SIG-M5 treated with dmso at 0.1 percent for 504 hours (cell line): ENCODE measurements around the gene CD300H.

Experiments
- DNase-seq: peaks from one replicate; lab custom pipeline; 2025; ENCODE audit not compliant: unreplicated experiment; lab: John Stamatoyannopoulos, UW

Gene CD300H

DNA sequence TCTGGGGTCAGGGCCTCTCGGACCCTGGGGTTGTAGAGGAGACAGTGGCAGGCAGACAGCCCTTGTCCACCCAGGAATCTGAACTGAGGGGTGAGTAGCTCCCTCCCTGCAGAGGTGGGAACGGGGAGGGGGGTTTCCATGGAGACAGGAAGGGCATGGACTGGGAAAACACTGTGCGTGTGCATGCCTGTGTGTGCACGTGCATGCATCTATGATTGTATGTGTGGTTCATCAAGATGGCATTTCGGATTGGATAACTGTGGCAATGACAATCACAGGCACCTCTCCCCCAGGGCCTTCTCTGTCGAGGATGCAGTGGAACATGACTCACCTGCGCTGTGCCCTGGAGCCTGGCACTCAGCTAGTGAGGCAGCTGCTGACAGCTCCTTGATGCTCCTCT lies 15.3 kb downstream of the CD300H start:
- DNase-seq = no peak

DNA sequence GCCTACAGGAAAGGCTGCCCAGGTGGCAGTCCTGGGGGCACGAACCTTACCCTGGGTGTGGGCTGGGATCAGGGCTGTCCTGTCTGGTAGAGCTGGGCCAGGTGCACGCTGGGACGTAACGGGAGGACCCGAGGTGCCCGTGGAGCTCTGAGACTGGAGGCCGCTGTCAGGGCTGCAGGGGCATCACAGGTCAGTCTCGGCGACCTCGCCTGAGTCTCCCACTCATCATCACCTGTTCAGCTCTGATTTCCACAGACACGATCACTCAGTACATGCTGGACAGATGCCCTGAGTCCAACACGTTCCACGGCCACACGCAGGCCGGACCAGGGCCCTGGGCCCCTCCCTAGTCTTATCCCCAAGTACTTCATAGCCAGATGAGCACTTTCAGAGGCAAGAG lies 16.7 kb downstream of the CD300H start:
- DNase-seq = no peak

DNA sequence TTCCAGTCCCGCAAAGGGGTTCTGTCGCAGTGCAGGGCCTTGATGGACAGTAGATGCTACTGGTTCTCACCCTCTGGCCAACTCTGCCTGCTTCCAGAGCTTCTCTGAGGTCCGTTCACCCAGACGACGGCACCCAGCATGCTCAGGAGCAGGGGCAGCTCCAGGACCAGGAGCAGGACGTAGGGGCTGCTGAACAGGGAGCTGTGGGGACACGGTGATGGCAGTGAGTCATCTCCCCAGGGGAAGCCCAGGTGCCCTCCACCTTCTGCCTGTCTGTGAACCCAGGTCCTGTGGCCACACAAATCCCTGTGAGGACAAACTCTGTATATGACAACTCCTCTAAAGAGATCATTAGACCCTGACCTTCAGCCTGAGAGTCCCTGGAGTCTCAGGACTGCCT lies 18.0 kb downstream of the CD300H start:
- DNase-seq = no peak

DNA sequence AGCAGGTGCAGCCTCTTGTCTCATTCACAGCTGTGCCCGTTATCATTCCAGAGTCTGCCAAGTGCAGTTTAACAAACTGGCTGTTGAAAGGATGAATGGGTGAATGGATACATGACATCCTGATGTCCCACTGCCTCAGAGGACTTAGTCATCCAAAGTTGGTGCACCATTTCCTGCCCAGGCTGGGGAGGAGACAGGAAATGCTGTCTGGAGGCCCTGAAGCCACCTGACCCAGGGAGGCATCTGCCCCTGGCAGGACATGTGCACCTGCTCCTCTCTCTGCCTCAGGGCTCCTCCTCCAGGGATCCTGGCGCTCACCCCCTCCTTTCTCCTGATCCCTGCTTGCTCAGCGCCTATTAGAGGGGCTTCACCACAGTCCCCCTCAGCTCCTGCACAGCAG lies 19.6 kb downstream of the CD300H start:
- no peak for DNase-seq

DNA sequence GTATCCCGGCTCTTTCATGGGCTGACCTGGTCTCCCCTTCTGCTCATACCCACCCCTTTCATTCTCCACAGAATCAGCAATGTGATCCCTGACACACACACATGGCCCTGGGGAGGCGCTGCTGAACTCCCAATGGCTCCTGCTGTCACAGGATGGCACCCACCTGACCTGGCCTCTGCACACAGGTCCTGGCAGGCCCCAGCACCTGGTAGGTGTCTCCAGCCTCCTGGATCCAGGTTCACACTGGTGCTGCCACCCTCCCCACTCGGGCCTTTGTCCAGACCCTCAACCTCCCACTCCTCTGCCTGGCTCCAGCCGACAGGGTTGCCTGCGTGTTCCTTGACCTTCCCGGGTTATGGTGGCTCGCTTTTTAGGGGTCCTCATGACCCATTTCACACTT lies 20.0 kb downstream of the CD300H start:
- DNase-seq = no peak

DNA sequence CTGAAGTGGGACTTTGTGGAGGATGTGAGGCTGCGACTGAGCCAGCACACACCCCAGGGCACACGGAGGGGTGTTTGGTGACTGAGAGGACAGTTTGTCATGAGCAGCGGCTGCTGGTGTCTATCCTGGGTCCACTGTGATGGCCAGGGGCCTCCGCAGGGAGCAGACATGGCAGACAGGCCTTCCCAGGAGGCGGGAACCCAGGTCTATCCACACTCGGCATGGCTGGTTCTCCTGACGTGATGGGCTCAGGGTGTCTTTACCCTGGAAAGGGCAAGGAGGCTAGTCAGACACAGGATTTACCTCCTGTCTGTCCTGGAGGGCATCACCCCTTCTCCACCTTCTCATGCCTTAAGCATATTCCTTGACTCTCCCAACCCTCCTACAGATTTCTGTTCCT lies 20.7 kb downstream of the CD300H start:
- DNase-seq = no peak

DNA sequence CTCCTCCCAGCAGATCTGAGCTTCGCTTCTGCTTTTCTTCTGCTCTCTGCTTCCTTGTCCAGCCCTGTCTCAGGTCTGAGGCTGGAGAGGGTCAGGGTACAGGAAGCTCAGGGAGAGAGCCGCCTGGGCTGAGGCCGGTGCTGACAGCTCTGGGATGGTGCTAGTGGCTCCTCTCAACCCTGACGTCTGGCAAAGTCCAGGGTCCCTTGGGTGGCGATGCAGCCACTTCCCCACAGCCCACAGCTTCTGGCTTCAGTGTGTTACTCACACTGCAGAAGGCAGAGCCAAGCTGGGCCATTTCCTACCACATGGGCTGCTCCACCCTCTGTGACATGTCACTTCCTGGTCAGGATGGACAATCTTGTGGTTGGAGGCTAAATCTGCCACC lies 21.5 kb downstream of the CD300H start, which contains the start of gene CD300C:
Gene CD300C, minus strand, starts transcription at position 273 of the 388 bp plus-strand sequence. CDS start 333 bp downstream, outside the sequence.
- DNase-seq = peak; percentile 41

DNA sequence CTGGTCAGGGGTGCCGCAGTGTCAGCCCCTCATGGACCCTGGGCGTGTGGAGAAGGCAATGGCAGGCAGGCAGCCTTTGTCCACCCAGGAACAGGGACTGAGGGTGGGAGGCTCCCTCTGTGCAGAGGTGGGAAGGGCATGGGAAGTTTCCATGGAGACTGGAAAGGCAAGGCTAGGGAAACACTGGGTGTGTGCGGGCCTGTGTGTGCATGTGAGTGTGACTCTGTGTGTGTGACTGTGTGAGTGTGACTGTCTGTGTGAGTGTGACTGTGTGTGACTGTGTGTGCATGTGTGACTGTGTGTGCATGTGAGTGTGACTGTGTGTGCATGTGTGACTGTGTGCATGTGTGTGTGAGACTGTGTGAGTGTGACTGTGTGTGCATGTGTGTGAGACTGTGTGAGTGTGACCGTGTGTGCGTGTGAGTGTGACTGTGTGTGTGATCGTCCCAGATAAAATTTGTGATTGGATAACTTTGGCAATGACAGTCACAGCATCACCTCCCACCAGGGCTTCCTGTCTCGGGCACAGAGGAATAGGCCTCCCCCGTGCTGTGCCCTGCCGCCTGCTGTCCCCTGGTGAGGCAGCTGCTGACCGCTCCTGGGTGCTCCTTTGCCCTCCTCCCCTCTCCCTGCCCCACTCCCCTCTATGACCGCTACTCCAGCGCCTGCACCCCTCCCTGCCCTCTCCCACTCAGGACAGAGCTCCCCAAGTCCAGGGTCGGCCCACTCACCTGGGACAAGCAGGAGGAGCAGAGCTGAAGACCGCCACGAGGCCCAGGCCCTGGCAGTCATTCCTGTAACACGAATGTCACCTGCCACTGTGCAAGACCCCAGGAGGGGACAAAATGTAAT lies 22.1 kb downstream of the CD300H start:
- no peak for DNase-seq

DNA sequence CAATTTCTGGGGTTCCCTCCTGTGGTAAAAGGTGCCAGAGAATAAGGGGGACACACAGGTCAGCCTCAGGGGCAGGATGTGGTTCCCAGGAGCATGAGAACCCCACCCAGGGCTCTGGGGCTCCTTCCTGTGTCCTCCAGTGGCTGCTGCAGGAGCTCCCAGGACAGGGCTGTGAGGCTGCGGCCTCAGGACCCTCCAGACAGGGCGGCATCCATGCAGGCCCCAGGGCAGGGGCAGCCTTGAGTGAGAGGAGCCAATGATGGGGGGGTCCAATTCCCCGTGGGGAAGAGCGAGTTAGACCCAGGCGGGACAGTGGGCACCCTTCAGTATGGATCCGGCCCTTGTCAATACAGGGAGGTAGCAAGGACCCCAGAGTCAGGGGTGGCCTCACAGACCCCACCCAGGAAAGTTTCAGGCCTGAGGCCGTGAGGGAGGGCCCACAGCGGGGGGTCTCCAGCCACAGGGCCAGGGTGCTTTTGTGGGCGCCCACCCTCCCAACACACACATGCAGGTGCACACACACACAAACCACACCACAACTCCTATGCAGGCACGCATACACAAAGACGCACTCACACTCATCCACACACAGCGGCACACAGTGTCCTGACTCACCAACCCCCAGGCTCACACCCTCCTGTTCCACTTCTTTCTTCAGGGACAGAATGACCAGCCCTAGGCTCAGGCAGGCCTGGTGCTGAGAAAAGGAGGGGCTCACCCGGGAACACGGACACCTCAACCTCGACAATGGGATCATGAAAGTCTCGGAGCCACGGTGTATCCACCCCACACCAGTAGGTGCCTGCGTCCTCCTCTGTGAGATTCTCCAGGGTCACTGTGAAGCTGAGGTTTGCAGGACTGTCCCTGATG lies 23.2 kb downstream of the CD300H start:
- no peak for DNase-seq

DNA sequence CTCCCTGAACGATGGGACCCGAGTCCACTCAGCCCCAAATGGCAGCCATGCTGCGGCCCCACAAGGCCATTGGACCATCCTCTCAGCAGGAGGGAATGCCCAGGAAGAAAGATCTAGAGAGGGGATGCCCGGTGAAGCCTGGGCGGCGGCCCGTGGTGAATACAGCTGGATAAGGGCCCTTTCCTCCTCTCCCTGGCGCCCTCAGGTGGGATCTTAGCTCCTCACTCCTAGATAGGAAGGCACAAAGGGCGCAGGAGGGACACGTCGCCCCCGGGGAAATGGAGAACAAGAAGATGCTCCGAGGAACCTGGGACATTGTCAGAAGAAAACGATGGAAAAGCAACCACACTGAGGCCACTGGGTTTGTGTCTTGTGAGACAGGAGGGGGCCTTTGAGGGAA lies 23.9 kb downstream of the CD300H start:
- no peak for DNase-seq

DNA sequence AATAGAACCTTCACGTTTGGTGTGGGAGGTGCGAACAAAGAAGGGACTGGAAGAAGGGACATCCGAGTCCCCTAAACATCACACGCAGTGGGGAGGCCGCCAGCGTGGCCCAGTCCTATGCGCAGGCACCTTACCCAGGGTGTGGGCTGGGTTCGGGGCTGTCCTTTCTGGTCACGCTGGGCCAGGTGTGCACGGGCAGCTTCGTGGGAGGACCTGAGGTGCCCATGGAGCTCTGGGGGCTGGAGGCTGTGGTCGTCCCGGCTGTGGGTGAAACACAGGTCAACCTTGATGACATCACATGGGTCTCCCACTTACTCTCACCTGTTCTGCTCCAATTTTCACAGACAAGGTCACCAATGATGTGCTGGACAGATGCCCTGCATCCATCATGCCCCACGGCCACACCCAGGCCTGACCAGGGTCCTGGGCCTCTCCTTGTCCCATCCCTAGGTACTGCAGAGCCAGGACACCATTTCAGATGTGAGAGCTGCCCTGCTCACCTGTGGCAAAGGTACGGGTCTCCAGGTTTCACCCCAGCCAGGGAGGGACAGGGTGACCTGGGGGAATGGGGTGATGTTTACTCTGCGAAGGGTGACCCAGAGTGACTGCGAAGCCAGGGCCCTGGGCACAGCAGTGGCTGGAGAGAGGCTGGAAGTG lies 24.5 kb downstream of the CD300H start:
- DNase-seq = no peak

DNA sequence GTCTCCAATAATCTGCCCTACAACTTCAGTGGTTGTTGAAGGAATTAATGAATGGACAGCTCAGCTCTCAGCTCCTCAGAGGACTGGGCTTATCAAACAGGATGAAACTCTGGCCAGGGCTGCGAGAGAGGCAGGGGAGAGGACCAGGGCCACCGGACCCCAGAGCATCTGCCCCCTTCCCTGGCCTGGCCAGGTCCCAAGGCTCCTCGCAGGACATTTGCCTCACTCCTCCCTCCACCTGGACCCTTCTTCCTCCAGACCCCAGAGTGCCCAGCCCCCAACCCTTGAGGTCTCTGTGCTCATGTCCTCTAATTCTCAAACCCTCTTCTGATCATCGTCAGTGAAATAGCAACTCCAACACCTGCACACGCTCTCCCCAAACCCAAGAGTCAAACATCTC lies 25.1 kb downstream of the CD300H start:
- no peak for DNase-seq

DNA sequence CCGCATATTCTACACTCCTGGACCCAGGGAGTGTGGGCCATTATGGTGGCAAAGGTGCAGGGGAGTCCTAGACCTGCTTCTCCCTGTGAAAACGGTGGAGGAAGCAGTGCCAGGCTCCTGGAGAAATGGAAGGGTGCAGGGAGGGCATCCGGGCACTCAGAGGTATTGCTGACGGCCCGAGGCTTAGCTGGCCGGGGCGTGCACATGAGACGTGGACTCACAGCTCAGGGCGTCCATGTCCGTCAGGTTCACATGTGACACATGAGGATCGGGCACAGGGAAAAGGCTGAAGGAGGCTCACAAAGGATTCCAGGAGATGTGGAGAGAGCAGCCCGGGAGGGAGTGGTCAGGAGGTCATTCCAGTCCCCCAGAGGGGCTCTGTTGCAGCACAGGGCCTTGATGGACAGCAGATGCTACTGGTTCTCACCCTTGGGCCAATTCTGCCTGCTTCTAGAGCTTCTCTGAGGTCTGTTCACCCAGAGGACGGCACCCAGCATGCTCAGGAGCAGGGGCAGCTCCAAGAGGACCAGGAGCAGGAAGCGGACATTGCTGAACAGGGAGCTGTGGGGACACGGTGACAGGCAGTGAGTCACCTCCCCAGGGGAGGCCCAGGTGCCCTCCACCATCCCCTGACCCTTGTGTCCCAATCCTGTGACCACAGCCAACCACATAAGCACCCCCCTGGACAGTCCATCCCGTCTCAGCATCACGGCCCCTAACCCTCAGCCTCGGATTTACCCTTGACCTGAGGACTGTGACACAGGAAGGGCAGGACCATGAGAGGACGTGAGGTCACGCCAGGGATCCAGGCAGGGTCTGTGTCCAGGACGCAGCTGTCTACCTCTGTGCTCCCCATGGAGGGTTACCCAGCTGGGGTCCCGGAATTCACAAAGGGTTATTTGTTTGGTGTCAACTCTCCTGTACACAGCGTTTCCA lies 25.9 kb downstream of the CD300H start:
- no peak for DNase-seq

DNA sequence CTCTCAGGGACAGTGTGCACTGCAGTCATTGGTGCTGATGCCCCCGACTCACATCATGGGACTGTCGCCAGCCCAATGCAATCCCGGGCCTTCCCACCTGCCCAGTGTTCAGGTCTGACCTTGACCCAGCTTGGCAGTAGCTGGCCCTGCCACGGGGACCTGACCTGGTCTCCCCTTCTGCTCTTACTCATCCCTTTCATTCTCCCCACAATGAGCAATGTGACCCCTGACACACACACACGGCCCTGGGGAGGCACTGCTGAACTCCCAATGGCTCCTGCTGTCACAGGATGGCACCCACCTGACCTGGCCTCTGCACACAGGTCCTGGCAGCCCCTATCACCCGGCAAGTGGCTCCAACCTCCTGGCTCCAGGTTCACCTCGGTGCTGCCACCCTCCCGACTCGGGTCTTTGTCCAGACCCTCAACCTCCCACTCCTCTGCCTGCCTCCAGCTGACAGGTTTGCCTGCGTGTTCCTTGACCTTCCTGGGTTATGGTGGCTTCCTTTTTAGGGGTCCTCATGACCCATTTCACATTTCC lies 28.0 kb downstream of the CD300H start:
- no peak for DNase-seq

DNA sequence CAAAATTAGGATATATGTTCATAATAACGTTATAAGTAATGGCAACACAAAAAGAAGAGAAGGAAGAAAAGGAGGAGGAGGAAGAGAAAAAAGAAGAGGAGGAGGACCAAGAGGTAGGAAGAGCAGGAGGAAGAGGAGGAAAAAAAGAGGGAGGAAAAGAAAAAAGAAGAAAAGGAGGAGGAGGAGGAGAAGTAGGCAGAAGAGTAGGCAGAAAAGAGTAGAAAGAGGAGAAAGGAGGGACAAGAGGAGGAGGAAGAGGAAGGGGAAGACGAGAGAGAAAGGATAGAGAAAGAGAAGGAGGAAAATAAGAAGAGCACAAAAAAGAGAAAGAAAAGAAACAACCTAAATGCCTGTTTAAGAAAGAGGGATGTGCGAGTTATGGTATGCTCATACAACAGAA lies 30.4 kb downstream of the CD300H start:
- DNase-seq = no peak

DNA sequence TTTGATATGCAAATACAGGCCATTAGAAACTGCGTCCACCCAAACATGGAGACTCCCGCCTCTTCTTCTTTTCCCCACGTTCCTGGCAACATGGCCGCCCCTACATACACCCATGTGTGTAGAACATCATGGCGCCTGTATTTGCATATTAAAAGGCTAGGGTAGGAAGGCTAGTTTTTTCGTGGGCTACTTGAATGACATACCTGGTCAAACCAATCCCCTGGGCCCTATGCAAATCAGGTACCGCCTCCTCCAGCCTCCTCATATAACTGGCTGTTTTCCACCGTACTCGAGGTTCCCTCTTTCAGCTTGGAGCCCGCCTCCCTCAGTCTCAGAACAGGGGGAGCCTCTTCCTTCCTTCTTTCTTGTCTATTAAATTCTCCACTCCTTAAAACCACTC lies 35.2 kb downstream of the CD300H start:
- peak; percentile 99 for DNase-seq

DNA sequence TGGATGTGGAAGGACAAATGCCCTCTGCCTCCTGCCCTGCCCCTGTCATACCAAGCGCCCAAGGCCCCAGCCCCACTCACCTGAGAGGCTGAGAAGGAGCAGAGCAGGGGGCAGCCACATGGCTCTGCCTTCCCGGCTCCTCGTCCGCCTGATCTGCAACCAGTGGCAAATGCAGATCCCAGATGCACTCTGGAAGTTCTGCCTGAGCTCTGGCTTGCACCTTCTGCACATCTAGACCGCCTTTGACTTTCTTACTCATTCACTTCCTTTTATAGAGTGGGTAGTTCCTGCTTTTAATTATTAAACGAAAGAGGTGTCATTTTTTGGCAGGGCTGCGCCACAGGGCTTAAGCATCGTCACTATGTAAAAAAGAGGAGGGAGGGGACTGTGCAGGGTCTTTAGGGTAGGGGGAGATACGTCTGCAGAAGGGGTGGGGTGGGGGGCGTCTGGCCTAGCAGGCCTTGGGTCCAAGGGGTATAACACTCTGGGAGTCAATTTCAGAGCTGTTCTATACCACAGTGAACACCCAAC lies 36.0 kb downstream of the CD300H start, which contains the start of gene CD300LB:
Gene CD300LB, minus strand, starts transcription at position 245 of the 531 bp plus-strand sequence. Its CDS starts 125 bp downstream, at position 120.
- peak; percentile 55 for DNase-seq

DNA sequence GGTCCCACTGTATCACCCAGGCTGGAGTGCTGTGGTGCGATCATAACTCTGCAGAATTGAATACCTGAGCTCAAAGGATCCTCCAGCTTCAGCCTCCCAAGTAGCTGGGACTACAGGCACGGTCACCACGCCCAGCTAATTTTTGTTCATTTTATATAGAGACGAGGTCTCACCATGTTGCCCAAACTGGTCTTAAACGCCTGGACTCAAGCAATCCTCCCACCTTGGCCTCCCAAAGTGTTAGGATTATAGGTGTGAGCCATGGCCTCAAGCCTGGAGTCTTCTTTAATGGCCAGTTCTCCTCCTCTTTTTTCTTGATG lies 36.5 kb downstream of the CD300H start:
- no peak for DNase-seq

DNA sequence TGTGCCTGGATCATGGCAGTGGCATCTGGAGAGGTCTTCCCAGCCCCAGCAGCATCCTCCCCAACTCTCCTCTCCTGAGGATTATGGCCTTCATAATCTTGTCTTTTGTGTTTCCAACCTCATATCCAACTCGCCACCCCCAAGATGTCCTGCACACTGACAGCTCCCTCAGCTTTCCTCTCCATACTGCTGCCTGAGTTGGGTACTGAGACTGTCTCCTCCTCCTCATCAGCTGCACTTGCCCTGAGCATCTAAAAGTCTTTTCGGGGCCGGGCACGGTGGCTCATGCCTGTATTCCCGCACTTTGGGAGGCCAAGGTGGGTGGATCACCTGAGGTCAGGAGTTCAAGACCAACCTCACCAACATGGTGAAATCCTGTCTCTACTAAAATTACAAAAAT lies 38.1 kb downstream of the CD300H start:
- no peak for DNase-seq
